ENCODE measurements around the gene DENND2A.
"Not testable (repeated sequence)": the region's sequence is repeated elsewhere in the genome, so short reads cannot be mapped to it uniquely, and the experiment has no call there.

DENND2A gene

GRCh38 chr7:140673774-140674155 lies 33.2 kb upstream of the DENND2A start:
- Histone ChIP-seq H3K4me1 (ENCODE audit: control insufficient read depth, insufficient read depth, low read length) (peaks cover 3% of the 10 kb centered on the region; the same call in 1 of the 2 replicates), H3K9me3 (ENCODE audit: control insufficient read depth, insufficient read depth, low read length) (no peaks in the 10 kb centered on the region), H3K27me3 (ENCODE audit: control insufficient read depth, insufficient read depth, low read length) (no peaks in the 10 kb centered on the region), H3K4me3 (ENCODE audit: low read length) (peak overlapping the region; percentile 65; the same call in 1 of the 2 replicates), H3K36me3 (ENCODE audit: control insufficient read depth, insufficient read depth, low read length) (no peaks in the 10 kb centered on the region), H3K27ac (ENCODE audit: low read length) (no peak overlapping the region)
- no peak for DNase-seq (ENCODE audit: low read depth, low spot score)
- WGBS (ENCODE audit: insufficient coverage, insufficient read length), result no CpG with 5 or more reads among the region's 18 CpGs

- Histone ChIP-seq H3K4me1 (ENCODE audit: control insufficient read depth, insufficient read depth, low read length) (peaks cover 3% of the 10 kb centered on the region; the same call in 1 of the 2 replicates), H3K36me3 (ENCODE audit: control insufficient read depth, insufficient read depth, low read length) (no peaks in the 10 kb centered on the region), H3K27ac (ENCODE audit: low read length) (no peak overlapping the region), H3K27me3 (ENCODE audit: control insufficient read depth, insufficient read depth, low read length) (no peaks in the 10 kb centered on the region), H3K9me3 (ENCODE audit: control insufficient read depth, insufficient read depth, low read length) (no peaks in the 10 kb centered on the region), H3K4me3 (ENCODE audit: low read length) (peak overlapping the region; percentile 65)
- DNase-seq (ENCODE audit: low read depth, low spot score), result peak; percentile 31
- WGBS (ENCODE audit: insufficient coverage, insufficient read length), result no CpG with 5 or more reads among the region's 72 CpGs
Measured at GRCh38 chr7:140673063-140673773, 32.6 kb upstream of the DENND2A start.

- no peak within 1 kb of the TSS for H3K27ac ChIP-seq (ENCODE audit: low read length)
- H3K27me3 ChIP-seq (ENCODE audit: control insufficient read depth, insufficient read depth, low read length), result no peaks in the 10 kb centered on the region
- DNase-seq (ENCODE audit: low read depth, low spot score), result no peak
- peaks cover 3% of the 10 kb centered on the region; the same call in 1 of the 2 replicates for H3K4me1 ChIP-seq (ENCODE audit: control insufficient read depth, insufficient read depth, low read length)
- H3K36me3 ChIP-seq (ENCODE audit: control insufficient read depth, insufficient read depth, low read length), result no peaks in the 10 kb centered on the region
- no CpG with 5 or more reads among the region's 41 CpGs for WGBS (ENCODE audit: insufficient coverage, insufficient read length)
- peak within 1 kb of the TSS; percentile 65 for H3K4me3 ChIP-seq (ENCODE audit: low read length)
- no peaks in the 10 kb centered on the region for H3K9me3 ChIP-seq (ENCODE audit: control insufficient read depth, insufficient read depth, low read length)
Measured at GRCh38 chr7:140672382-140673062, 31.9 kb upstream of the DENND2A start, which contains the start of gene ADCK2. Gene ADCK2 (plus strand): TSS chr7:140672945. CDS start chr7:140673331, 386 bp downstream.

GRCh38 chr7:140671966-140672365 lies 31.4 kb upstream of the DENND2A start:
- Histone ChIP-seq H3K27me3 (ENCODE audit: control insufficient read depth, insufficient read depth, low read length) (no peaks in the 10 kb centered on the region), H3K27ac (ENCODE audit: low read length) (no peak overlapping the region), H3K36me3 (ENCODE audit: control insufficient read depth, insufficient read depth, low read length) (no peaks in the 10 kb centered on the region), H3K9me3 (ENCODE audit: control insufficient read depth, insufficient read depth, low read length) (no peaks in the 10 kb centered on the region), H3K4me1 (ENCODE audit: control insufficient read depth, insufficient read depth, low read length) (peaks cover 3% of the 10 kb centered on the region; the same call in 1 of the 2 replicates), H3K4me3 (ENCODE audit: low read length) (no peak overlapping the region; the same call in 1 of the 2 replicates)
- no peak for DNase-seq (ENCODE audit: low read depth, low spot score)
- no CpG with 5 or more reads among the region's 15 CpGs for WGBS (ENCODE audit: insufficient coverage, insufficient read length)

- no peak overlapping the region for H3K4me3 ChIP-seq (ENCODE audit: low read length)
- H3K36me3 ChIP-seq (ENCODE audit: control insufficient read depth, insufficient read depth, low read length), result no peaks in the 10 kb centered on the region
- DNase-seq (ENCODE audit: low read depth, low spot score), result no peak
- H3K27me3 ChIP-seq (ENCODE audit: control insufficient read depth, insufficient read depth, low read length), result no peaks in the 10 kb centered on the region
- H3K27ac ChIP-seq (ENCODE audit: low read length), result no peak overlapping the region
- H3K9me3 ChIP-seq (ENCODE audit: control insufficient read depth, insufficient read depth, low read length), result no peaks in the 10 kb centered on the region
- no CpG with 5 or more reads among the region's 4 CpGs for WGBS (ENCODE audit: insufficient coverage, insufficient read length)
- H3K4me1 ChIP-seq (ENCODE audit: control insufficient read depth, insufficient read depth, low read length), result peaks cover 3% of the 10 kb centered on the region; the same call in 1 of the 2 replicates
Measured at GRCh38 chr7:140670343-140670935, 29.8 kb upstream of the DENND2A start.

- not testable (repeated sequence) for H3K9me3 ChIP-seq (ENCODE audit: control insufficient read depth, insufficient read depth, low read length); H3K27ac ChIP-seq (ENCODE audit: low read length); DNase-seq (ENCODE audit: low read depth, low spot score); H3K4me3 ChIP-seq (ENCODE audit: low read length); H3K4me1 ChIP-seq (ENCODE audit: control insufficient read depth, insufficient read depth, low read length); H3K36me3 ChIP-seq (ENCODE audit: control insufficient read depth, insufficient read depth, low read length); H3K27me3 ChIP-seq (ENCODE audit: control insufficient read depth, insufficient read depth, low read length)
- WGBS (ENCODE audit: insufficient coverage, insufficient read length), result no CpG with 5 or more reads among the region's 10 CpGs
Measured at GRCh38 chr7:140669862-140670261, 29.2 kb upstream of the DENND2A start.

- 100% methylated on average over 1 of the region's 3 CpGs for WGBS (ENCODE audit: insufficient coverage, insufficient read length)
- no peak overlapping the region for H3K4me3 ChIP-seq (ENCODE audit: low read length)
- H3K27ac ChIP-seq (ENCODE audit: low read length), result no peak overlapping the region
Measured at GRCh38 chr7:140669352-140669751, 28.7 kb upstream of the DENND2A start.

GRCh38 chr7:140668641-140669040 lies 28.0 kb upstream of the DENND2A start:
- no peak for DNase-seq (ENCODE audit: low read depth, low spot score)
- Histone ChIP-seq H3K4me3 (ENCODE audit: low read length) (no peak overlapping the region), H3K27me3 (ENCODE audit: control insufficient read depth, insufficient read depth, low read length) (no peaks in the 10 kb centered on the region), H3K27ac (ENCODE audit: low read length) (no peak overlapping the region), H3K36me3 (ENCODE audit: control insufficient read depth, insufficient read depth, low read length) (no peaks in the 10 kb centered on the region), H3K4me1 (ENCODE audit: control insufficient read depth, insufficient read depth, low read length) (peaks cover 3% of the 10 kb centered on the region; the same call in 1 of the 2 replicates), H3K9me3 (ENCODE audit: control insufficient read depth, insufficient read depth, low read length) (no peaks in the 10 kb centered on the region)
- WGBS (ENCODE audit: insufficient coverage, insufficient read length), result no CpG with 5 or more reads among the region's 1 CpG

More at GRCh38 chr7:140669352-140669751, 28.7 kb upstream of the DENND2A start:
- Histone ChIP-seq H3K27me3 (ENCODE audit: control insufficient read depth, insufficient read depth, low read length) (no peaks in the 10 kb centered on the region), H3K36me3 (ENCODE audit: control insufficient read depth, insufficient read depth, low read length) (no peaks in the 10 kb centered on the region), H3K9me3 (ENCODE audit: control insufficient read depth, insufficient read depth, low read length) (no peaks in the 10 kb centered on the region), H3K4me1 (ENCODE audit: control insufficient read depth, insufficient read depth, low read length) (peaks cover 3% of the 10 kb centered on the region; the same call in 1 of the 2 replicates)
- no peak for DNase-seq (ENCODE audit: low read depth, low spot score)

- H3K4me1 ChIP-seq (ENCODE audit: control insufficient read depth, insufficient read depth, low read length), result peaks cover 3% of the 10 kb centered on the region; the same call in 1 of the 2 replicates
- H3K4me3 ChIP-seq (ENCODE audit: low read length), result no peak overlapping the region
- H3K27me3 ChIP-seq (ENCODE audit: control insufficient read depth, insufficient read depth, low read length), result no peaks in the 10 kb centered on the region
- DNase-seq (ENCODE audit: low read depth, low spot score), result no peak
- no peaks in the 10 kb centered on the region for H3K9me3 ChIP-seq (ENCODE audit: control insufficient read depth, insufficient read depth, low read length)
- H3K27ac ChIP-seq (ENCODE audit: low read length), result no peak overlapping the region
- WGBS (ENCODE audit: insufficient coverage, insufficient read length), result no CpG with 5 or more reads among the region's 1 CpG
- H3K36me3 ChIP-seq (ENCODE audit: control insufficient read depth, insufficient read depth, low read length), result no peaks in the 10 kb centered on the region
Measured at GRCh38 chr7:140667476-140667875, 26.9 kb upstream of the DENND2A start.

GRCh38 chr7:140662938-140663337 lies 22.3 kb upstream of the DENND2A start:
- no CpG with 5 or more reads among the region's 2 CpGs for WGBS (ENCODE audit: insufficient coverage, insufficient read length)
- not testable (repeated sequence) for DNase-seq (ENCODE audit: low read depth, low spot score)

More at GRCh38 chr7:140662938-140663337, 22.3 kb upstream of the DENND2A start:
- H3K36me3 ChIP-seq (ENCODE audit: control insufficient read depth, insufficient read depth, low read length); H3K27me3 ChIP-seq (ENCODE audit: control insufficient read depth, insufficient read depth, low read length); H3K9me3 ChIP-seq (ENCODE audit: control insufficient read depth, insufficient read depth, low read length); H3K4me3 ChIP-seq (ENCODE audit: low read length); H3K27ac ChIP-seq (ENCODE audit: low read length); H3K4me1 ChIP-seq (ENCODE audit: control insufficient read depth, insufficient read depth, low read length): not testable (repeated sequence)

All from iPS DF 6.9 (cell line).